HL-60 (cell line): ENCODE results near the gene ZNF507.

Experiments used
- DNase-seq, 2 experiments: peaks; one replicate each; pipeline ENCODE4 v3.0.0-alpha.2; 2010 to 2020; ENCODE audit warnings: low read depth in 1 of 2, low spot score in 1 of 2
- H3K27ac ChIP-seq: fragments of 250-450 bp; sonication (Bioruptor Pico); replicated peaks from 2 replicates; pipeline ENCODE4 v1.5.1; 2020; ENCODE audit warnings: mild to moderate bottlenecking, moderate library complexity
- H3K27me3 ChIP-seq: fragments of 250-450 bp; sonication (Bioruptor Pico); 2 replicates; pipeline ENCODE4 v1.5.1; 2021; ENCODE audit warnings: mild to moderate bottlenecking, moderate library complexity; ENCODE audit not compliant: insufficient read depth, poor library complexity, severe bottlenecking
- H3K4me3 ChIP-seq: replicated peaks from 2 replicates; pipeline ENCODE4 v1.5.1; 2011; ENCODE audit warnings: mild to moderate bottlenecking, control low read depth, low read length; ENCODE audit not compliant: insufficient read depth
- CTCF ChIP-seq: IDR thresholded peaks from one replicate; pipeline ENCODE4 v1.5.1; 2011; ENCODE audit warnings: low read length, control low read depth, inconsistent platforms; ENCODE audit not compliant: insufficient read depth
- GABPA ChIP-seq: IDR thresholded peaks from 2 replicates; pipeline ENCODE4 v1.6.1; 2012; ENCODE audit warnings: low read depth
- POLR2AphosphoS5 ChIP-seq: IDR thresholded peaks from 2 replicates; pipeline ENCODE4 v1.6.1; 2012; ENCODE audit warnings: low read depth
- REST ChIP-seq: IDR thresholded peaks from 2 replicates; pipeline ENCODE4 v1.6.1; 2012; ENCODE audit warnings: low read depth; ENCODE audit not compliant: insufficient replicate concordance
- SPI1 ChIP-seq: IDR thresholded peaks from 2 replicates; pipeline ENCODE4 v1.6.1; 2012; ENCODE audit warnings: low read depth, mild to moderate bottlenecking, borderline replicate concordance

The ZNF507 gene

GRCh38 chr19:32354345-32354744 is 8.9 kb downstream of the ZNF507 start:
- TF ChIP-seq SPI1 (no peak), POLR2AphosphoS5 (no peak), GABPA (no peak), CTCF (no peak), REST (no peak)

GRCh38 chr19:32355309-32355708 is 9.9 kb downstream of the ZNF507 start:
- Histone ChIP-seq H3K27ac (no peak overlapping the region), H3K27me3 (no peaks in the 10 kb centered on the region), H3K4me3 (no peak overlapping the region)
- DNase-seq: no peak
- TF ChIP-seq CTCF (no peak), SPI1 (no peak), POLR2AphosphoS5 (no peak), GABPA (no peak), REST (no peak)

More at GRCh38 chr19:32354345-32354744, 8.9 kb downstream of the ZNF507 start:
- Histone ChIP-seq H3K27ac (no peak overlapping the region), H3K27me3 (no peaks in the 10 kb centered on the region), H3K4me3 (no peak overlapping the region)
- no peak for DNase-seq

GRCh38 chr19:32357720-32358119 is 12.3 kb downstream of the ZNF507 start:
- H3K4me3 ChIP-seq: no peak overlapping the region
- TF ChIP-seq SPI1 (no peak), POLR2AphosphoS5 (no peak), CTCF (no peak), REST (no peak), GABPA (no peak)
- no peaks in the 10 kb centered on the region for H3K27me3 ChIP-seq
- no peak for DNase-seq
- no peak overlapping the region for H3K27ac ChIP-seq
